ENCODE measurements around the gene TBC1D10A.
A peak's percentile ranks its signal among the peaks of the same experiment; 100 is the strongest.

Gene TBC1D10A

GRCh38 chr22:30285176-30285845 lies 41.4 kb downstream of the TBC1D10A start:
- no peak for DNase-seq

GRCh38 chr22:30284666-30285065 lies 42.1 kb downstream of the TBC1D10A start:
- no peak for DNase-seq

- DNase-seq: no peak
Measured at GRCh38 chr22:30284172-30284571, 42.6 kb downstream of the TBC1D10A start.

- no peak for DNase-seq
Measured at GRCh38 chr22:30283342-30283741, 43.4 kb downstream of the TBC1D10A start.

DNA sequence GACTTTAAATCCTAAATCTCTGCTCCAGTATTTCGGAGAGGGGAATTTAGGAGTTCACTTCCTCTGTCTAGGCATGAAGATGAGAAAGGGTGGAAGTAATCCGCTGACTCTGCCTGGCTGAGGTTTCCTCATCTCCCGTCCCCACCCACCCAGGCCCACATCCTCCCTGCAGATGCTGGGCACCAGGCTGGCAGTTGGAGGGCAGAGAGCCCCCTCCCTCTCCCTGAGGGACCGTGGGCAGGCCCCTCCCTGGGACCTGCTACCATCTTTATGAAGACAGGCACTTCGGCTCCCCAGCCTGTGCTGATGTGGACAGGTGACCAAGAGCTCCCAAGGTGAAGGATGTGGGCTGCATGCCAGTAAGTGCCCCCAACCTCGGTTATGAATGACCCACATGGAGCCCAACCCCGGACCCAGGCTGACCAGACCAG lies 44.1 kb downstream of the TBC1D10A start:
- no peak for DNase-seq

DNA sequence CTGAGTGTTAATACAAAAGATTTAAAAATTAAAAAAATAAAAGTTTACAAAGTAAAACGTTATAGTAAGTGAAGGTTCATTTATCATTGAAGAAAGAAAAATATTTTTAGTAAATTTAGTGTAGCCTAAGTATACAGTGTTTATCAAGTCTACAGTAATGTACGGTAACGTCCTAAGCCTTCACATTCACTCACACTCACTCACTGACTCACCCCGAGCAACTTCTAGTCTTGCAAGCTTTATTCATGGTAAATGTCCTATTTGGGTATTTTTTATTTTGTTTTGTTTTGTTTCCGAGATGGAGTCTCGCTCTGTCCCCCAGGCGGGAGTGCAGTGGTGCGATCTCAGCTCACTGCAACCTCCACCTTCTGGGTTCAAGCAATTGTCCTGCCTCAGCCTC lies 46.2 kb downstream of the TBC1D10A start:
- no peak for DNase-seq

DNA sequence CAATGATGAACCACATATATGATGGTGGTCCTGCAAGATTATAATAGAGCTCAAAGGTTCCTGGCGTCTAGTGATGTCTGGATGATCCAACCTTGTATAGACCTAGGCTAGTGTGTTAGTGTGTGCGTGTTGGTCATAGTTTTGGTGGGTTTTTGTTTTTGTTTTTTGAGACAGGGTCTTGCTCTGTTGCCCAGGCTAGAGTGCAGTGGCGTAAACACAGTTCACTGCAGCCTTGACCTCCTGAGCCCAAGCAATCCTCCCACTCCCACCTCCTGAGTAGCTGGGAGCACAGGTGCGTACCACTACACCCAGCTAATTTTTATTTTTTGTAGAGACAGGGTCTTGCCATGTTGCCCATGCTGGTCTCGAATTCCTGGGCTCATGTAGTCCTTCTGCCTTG lies 46.8 kb downstream of the TBC1D10A start:
- no peak for DNase-seq

- no peak for DNase-seq
Measured at GRCh38 chr22:30279046-30279788, 47.5 kb downstream of the TBC1D10A start.

DNA sequence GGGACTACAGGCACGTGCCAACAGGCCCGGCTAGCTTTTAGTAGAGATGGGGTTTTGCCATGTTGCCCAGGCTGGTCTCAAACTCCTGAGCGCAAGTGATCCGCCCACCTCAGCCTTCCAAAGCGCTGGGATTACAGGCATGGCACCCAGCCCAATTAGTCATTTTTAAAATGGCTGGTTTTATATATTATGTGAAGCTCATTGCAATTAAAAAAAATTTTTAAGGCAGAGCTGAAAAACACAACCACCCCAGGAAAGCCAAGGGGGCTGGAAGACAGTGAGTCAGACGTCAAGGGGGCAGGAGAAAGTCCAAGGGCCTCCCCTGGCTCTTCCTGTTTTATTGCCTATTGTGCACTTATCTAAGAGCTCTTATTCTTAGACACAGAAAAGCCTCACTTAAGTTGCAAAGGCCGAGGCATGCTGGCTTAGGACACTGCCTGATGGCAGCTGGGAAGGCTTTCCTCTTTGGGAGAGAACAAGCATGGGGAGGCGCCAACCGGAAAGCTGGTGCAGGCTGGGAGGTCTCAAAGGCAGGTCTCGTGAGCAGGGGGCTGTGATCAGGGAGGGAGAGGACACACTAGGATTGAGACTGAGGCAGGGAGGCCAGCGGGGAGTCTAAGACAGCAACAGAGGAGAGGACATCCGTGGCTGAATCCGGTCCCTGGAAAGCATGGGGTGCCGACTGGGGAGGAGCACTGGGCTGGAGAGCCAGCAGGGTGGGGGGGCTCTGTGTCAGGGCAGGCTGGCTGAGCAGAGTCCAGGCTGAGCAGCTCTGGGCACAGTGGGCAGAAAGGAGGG lies 49.0 kb downstream of the TBC1D10A start:
- DNase-seq: peak; percentile 47

GRCh38 chr22:30276039-30276438 lies 50.7 kb downstream of the TBC1D10A start:
- DNase-seq: no peak

DNA sequence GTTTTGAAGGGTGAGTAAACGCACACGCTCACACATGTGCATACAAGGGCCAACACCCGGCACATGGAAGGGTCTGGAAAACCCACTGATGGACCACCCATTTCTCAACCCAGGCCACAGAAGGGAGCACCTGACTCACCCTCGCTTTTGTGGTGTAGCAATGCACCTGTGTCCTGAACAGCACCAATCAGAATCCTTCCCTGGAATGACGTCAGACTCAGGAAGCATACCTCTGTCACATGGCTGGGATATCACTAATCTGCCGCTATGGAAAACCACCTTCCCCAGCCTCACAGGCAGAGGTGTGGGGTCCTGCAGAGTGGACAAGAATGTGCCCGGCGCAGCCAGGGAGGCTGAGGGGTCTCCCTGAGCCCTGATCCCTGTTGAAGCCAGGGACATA lies 51.1 kb downstream of the TBC1D10A start:
- DNase-seq: no peak

- DNase-seq: no peak
Measured at GRCh38 chr22:30274437-30274812, 52.3 kb downstream of the TBC1D10A start.

DNA sequence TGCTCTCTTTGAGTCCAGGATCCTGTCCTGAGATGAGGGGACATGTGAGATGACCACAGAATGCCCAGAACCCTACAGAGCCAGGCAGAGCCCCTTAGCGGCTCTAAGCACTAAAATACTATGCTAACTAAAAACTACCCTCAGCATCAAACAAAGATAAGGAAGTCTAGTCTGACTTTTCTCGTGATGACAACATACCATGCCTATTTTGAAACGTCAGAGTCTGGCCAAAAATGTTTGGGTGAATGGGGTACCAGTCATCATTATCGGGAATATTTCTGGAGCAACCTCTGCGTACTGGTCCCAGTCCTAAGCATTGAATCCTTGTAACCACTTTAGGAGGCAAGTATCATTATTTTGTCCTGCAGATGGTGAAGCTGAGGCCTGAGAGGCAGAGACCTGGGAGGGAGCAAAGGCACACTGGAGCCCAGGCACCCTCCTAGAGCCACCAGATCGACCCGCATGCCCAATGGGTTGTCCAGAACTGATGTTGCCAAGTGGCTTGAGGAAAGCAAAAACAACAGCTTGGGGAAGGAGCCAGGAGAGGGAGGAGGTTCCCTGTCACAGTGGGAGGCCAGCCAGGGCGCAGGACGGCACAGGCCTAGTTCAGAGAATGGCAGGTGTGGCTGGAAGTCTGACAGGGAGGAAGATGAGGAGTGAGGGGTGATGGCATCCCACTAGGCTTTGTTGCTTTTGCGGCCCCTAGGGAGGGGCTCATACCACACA lies 52.9 kb downstream of the TBC1D10A start:
- no peak for DNase-seq

DNA sequence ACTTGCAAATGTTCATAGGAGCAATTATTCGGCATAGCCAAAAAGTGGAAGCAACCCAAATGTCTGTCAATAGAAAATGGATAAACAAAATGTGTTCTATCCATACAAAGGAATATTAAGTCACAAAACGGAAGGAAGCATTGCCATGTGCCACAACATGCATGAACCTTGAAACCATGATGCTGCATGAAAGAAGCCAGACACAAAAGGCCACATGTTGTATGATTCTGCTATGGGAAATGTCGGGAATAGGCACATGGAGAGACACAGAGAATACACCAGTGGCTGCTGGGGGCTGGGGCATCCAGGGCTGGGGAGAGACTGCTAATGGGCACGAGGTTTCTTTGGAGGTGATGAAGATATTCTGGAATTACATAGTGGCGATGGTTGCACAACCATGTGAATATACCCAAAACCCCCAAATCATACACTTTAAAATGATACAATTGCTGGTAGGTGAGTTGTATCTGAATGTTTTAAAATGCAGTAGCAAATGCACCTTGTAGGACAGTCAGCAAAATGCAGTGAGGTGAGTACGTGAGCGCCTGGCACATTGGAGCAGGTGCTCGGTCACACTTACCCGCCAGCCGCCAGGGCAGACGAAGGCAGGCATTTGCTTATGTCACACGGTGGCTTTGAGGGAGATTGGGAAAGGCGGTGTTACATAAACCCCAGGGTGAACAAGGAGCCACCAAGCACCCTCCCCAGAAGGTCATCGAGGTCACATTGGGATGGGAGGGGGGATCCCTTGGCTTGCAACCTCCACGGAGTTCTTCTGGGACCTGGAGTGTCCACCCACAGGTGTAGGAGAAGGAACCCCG lies 53.8 kb downstream of the TBC1D10A start:
- DNase-seq: no peak

DNA sequence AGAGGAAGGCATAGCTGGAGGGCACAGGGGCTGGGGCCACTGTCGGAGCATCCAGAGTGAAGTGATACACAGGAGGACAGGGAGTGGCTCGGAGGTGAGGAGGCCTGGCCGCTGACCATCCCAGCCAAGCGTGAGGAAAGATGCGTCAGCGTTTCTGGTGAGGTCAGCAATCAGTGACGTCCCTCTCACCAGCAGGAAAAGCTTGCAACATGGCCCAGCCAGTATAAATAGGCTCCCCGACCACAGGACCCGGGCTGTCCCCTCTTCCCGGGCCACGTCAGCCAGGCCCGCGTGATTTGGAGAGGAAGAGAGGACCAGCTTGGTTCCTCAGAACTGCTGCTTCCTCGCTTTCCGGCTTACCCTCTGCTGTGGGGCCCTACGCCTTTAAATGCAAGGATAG lies 55.9 kb downstream of the TBC1D10A start:
- DNase-seq: peak; percentile 77

GRCh38 chr22:30268331-30268730 lies 58.4 kb downstream of the TBC1D10A start:
- DNase-seq: no peak

- no peak for DNase-seq
Measured at GRCh38 chr22:30267382-30268302, 59.1 kb downstream of the TBC1D10A start.

DNA sequence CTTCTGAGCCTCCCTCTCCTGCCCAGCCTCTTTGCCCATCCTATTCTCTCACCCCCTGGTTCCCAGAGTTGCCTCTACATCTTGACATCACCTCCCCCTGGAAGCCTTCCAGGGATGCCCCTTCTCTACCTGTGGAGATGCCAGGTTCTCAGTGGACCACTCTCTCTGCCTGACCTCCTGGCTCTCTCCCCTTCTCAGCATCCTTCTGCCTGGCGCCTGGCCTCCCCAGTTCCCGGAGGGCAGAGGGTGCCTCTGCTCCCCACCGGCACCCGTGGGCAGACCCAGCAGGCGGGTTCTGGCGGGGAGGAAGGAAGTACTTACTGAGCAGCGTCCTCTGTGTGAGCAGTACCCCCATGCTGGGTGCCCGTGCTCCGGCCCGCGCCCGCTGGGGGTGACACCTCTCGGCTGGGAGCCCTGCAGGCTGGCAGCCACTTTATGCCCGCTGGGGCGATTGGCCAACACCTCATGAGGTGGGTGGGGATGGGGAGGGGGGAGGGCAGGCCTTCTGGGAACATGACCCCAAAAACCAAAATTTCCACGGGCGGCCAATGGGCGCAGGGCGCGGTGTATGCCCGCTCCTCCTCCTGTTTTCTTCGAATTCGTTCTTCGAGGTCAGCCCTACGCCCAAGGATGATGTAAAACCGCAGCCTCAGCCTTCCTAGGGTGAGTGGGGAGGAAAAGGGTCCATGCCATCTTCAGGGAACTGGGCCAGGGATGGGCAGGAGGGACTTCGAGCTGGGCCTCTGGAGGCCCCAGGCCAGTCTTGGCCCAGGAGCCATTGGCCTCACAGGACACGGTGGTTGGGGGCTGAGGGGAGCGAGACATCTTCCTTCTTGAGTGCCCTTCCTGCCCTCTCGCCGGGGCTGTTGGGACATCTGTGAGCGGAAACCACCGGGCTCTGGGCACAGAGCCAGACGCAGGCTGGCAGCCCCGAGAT lies 60.0 kb downstream of the TBC1D10A start, which contains the start of gene OSM:
Gene OSM, minus strand, starts transcription at position 407 of the 937 bp plus-strand sequence. Its CDS starts 52 bp downstream, at position 355.
- DNase-seq: no peak

DNA sequence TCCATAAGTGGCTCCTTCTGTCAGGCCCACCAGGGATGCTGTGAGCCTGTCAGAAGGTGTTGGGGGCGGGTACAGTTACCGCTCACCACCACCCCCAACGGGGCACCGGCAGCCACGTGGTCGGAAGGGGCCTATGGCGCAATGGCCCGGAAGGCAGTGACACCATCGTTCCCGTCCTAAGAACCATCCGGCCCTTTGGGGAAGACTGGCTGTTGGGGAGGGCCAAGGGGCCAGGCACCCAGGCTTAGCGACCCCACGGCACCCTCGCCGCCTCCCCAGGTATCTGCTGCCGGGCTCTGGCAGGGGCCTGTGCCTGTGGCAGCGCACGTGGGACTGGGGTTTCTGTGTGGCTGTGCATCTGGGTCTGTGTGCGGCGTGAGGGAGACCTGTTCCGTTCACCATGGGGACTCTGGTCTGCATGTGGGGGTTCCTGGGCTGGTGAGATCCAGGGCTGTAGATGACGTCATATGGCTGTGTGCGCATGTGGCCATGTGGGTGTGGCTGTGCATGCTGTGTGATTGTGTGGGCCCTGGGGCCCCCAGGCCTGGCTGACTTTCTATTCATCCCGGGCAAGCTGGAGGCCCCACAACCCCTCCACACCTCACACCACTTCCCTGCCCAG lies 60.8 kb downstream of the TBC1D10A start:
- no peak for DNase-seq

All from HCEC 1CT (cell line).